Keratinocyte (primary cell): ENCODE measurements around the gene SND1. TPM values are rescaled to one million over a fixed set of nuclear protein-coding genes. Genes with fewer than 3 reads are reported as not detected.

Source experiments
- DNase-seq: peaks from one replicate; pipeline ENCODE4 v3.0.0-alpha.2; 2011; ENCODE audit warnings: low read depth, missing footprints, low spot score
- FAIRE-seq: peaks from 2 replicates; lab custom pipeline; 2011; peaks lifted over from hg19 to GRCh38; lab: Jason Lieb, UNC
- H2AFZ ChIP-seq: 2 replicates; pipeline ENCODE4 v1.6.0; 2012; ENCODE audit warnings: low read length, control low read depth, inconsistent platforms; ENCODE audit not compliant: control insufficient read depth
- H3K27ac ChIP-seq: 2 replicates; pipeline ENCODE4 v1.5.1; 2011; ENCODE audit warnings: low read length; ENCODE audit not compliant: control insufficient read depth, insufficient read depth
- H3K27me3 ChIP-seq: 3 replicates; pipeline ENCODE4 v1.6.0; 2011; ENCODE audit warnings: low read length; ENCODE audit not compliant: control insufficient read depth, insufficient read depth; ENCODE audit errors: extremely low read depth
- H3K36me3 ChIP-seq, 2 experiments: 2 replicates in 1 of 2; 3 replicates in 1 of 2; pipeline ENCODE4 v1.5.1; 2011; ENCODE audit warnings: low read length in 2 of 2, mild to moderate bottlenecking in 1 of 2; ENCODE audit not compliant: control insufficient read depth in 2 of 2, insufficient read depth in 2 of 2; ENCODE audit errors: extremely low read depth in 1 of 2
- H3K4me1 ChIP-seq: 3 replicates; pipeline ENCODE4 v1.5.1; 2011; ENCODE audit warnings: low read length; ENCODE audit not compliant: control insufficient read depth, insufficient read depth; ENCODE audit errors: extremely low read depth
- H3K4me2 ChIP-seq: 3 replicates; pipeline ENCODE4 v1.6.0; 2011; ENCODE audit warnings: low read depth, low read length; ENCODE audit not compliant: control insufficient read depth, insufficient read depth; ENCODE audit errors: extremely low read depth
- H3K4me3 ChIP-seq, 3 experiments: fragments of 200-600 bp in 1 of 3; sonication (generic) in 1 of 3; 2 replicates in 2 of 3; 3 replicates in 1 of 3; pipeline ENCODE4 v1.5.1; 2011 to 2016; ENCODE audit warnings: low read length in 3 of 3, mild to moderate bottlenecking in 3 of 3, control low read depth in 2 of 3, inconsistent platforms in 1 of 3, low read depth in 1 of 3, mixed read lengths in 1 of 3, mixed run types in 1 of 3, moderate library complexity in 1 of 3; ENCODE audit not compliant: control insufficient read depth in 2 of 3, insufficient read depth in 2 of 3; ENCODE audit errors: extremely low read depth in 1 of 3
- H3K79me2 ChIP-seq: 2 replicates; pipeline ENCODE4 v1.6.0; 2012; ENCODE audit warnings: low read length; ENCODE audit not compliant: control insufficient read depth, insufficient read depth
- H3K9ac ChIP-seq: 3 replicates; pipeline ENCODE4 v1.6.0; 2011; ENCODE audit warnings: low read length; ENCODE audit not compliant: control insufficient read depth, insufficient read depth; ENCODE audit errors: extremely low read depth
- H3K9me1 ChIP-seq: 3 replicates; pipeline ENCODE4 v1.6.0; 2011; ENCODE audit warnings: low read length; ENCODE audit not compliant: control insufficient read depth, insufficient read depth; ENCODE audit errors: extremely low read depth
- H3K9me3 ChIP-seq: 2 replicates; pipeline ENCODE4 v1.5.1; 2012; ENCODE audit warnings: low read depth, low read length; ENCODE audit not compliant: control insufficient read depth
- H4K20me1 ChIP-seq: 3 replicates; pipeline ENCODE4 v1.6.0; 2011; ENCODE audit warnings: low read length; ENCODE audit not compliant: control insufficient read depth, insufficient read depth; ENCODE audit errors: extremely low read depth
- EZH2 ChIP-seq: IDR thresholded peaks from one replicate; pipeline ENCODE4 v1.6.1; 2012; ENCODE audit warnings: inconsistent platforms, mild to moderate bottlenecking, low read length, moderate library complexity
- dilution Hi-C: fragments of 300-500 bp; cut with MboI; formaldehyde crosslinking; loops from one replicate; pipeline ENCODE4 v1.7.0; 2020; ENCODE audit warnings: low sequenced_read_pairs; ENCODE audit not compliant: extremely low pct_ligation_motif_present
- polyA plus RNA-seq, 5 experiments: library from polyadenylated mRNA; depleted of rRNA in 3 of 5; stranded (reverse) in 3 of 5; stranded (forward) in 1 of 5; unstranded in 1 of 5; fragments of >200 nt; gene quantifications; 1 replicate in 1 of 5; 2 replicates in 3 of 5; 3 replicates in 1 of 5; pipeline versions ENCODE4 v1.2.1 to v1.2.3, GENCODE V29; 2011 to 2012; ENCODE audit warnings: missing spikeins in 2 of 5, low read depth in 1 of 5, low replicate concordance in 1 of 5
- TF ChIP-seq, protein P1 (sequence below), 3 experiments: IDR thresholded peaks in 1 of 3; conservative IDR thresholded peaks in 1 of 3; optimal IDR thresholded peaks in 1 of 3; 2 replicates in 2 of 3; 3 replicates in 1 of 3; pipeline versions ENCODE3 to v1.5.1; 2011; ENCODE audit warnings: low read length in 3 of 3, mild to moderate bottlenecking in 3 of 3, moderate library complexity in 2 of 3, control low read depth in 1 of 3, inconsistent platforms in 1 of 3; ENCODE audit not compliant: insufficient read depth in 2 of 3; ENCODE audit errors: extremely low read depth in 1 of 3

SND1 gene
- polyA plus RNA-seq, 1 donor (not counting 4 experiments of a cell fraction or from before 2014, with no cell fraction given), result 140 TPM

DNA sequence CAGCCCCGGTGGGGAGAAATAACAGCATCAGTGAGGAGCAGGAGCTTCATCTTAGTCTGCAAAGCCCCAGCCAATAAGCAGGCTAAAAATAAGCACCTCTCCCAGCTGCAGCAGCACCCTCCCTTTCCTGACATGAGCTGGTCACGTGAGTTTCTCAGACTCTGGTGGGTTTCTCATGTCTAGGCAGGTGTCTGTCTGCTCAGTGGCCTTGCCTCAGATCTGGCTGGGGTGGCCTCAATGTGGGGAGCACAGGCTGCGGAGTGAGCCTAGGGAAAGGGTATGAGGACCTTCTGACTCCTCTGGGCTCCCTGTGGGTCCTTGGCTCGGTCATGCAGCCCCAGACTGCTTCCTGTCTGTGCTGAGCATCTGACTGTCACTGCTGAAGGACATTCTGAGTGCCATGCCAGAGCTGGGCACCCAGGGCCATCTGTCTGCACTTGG, 460.8 kb downstream of the SND1 start:
- FAIRE-seq, result no peak
- Histone ChIP-seq H3K36me3 (no peaks in the 10 kb centered on the region), H3K4me2 (no peak overlapping the region), H2AFZ (no peak overlapping the region), H3K9me3 (no peaks in the 10 kb centered on the region), H3K9me1 (no peaks in the 10 kb centered on the region), H3K4me1 (peaks cover 15% of the 10 kb centered on the region), H3K79me2 (no peaks in the 10 kb centered on the region), H4K20me1 (no peaks in the 10 kb centered on the region), H3K4me3 (no peak overlapping the region), H3K27me3 (no peaks in the 10 kb centered on the region), H3K9ac (no peak overlapping the region), H3K27ac (no peak overlapping the region)
- TF ChIP-seq, protein P1, sequence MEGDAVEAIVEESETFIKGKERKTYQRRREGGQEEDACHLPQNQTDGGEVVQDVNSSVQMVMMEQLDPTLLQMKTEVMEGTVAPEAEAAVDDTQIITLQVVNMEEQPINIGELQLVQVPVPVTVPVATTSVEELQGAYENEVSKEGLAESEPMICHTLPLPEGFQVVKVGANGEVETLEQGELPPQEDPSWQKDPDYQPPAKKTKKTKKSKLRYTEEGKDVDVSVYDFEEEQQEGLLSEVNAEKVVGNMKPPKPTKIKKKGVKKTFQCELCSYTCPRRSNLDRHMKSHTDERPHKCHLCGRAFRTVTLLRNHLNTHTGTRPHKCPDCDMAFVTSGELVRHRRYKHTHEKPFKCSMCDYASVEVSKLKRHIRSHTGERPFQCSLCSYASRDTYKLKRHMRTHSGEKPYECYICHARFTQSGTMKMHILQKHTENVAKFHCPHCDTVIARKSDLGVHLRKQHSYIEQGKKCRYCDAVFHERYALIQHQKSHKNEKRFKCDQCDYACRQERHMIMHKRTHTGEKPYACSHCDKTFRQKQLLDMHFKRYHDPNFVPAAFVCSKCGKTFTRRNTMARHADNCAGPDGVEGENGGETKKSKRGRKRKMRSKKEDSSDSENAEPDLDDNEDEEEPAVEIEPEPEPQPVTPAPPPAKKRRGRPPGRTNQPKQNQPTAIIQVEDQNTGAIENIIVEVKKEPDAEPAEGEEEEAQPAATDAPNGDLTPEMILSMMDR (optimal IDR thresholded peaks at IDR 0.05 in 1 of 3, IDR thresholded peaks at IDR 0.05 in 1 of 3, conservative IDR thresholded peaks at IDR 0.05 in 1 of 3; ENCODE audit: extremely low read depth in 1 of 3, insufficient read depth in 2 of 3, low read length in 3 of 3), result no peak
- no peak for TF ChIP-seq EZH2
- dilution Hi-C loops, result no loop called here
- no peak for DNase-seq

GRCh38 chr7:128113839-128114238, 461.8 kb downstream of the SND1 start:
- dilution Hi-C loops, result no loop called here

More at GRCh38 chr7:128113839-128114238, 461.8 kb downstream of the SND1 start:
- Histone ChIP-seq H3K36me3 (no peaks in the 10 kb centered on the region), H3K27me3 (no peaks in the 10 kb centered on the region), H4K20me1 (no peaks in the 10 kb centered on the region), H3K27ac (no peak overlapping the region), H3K4me1 (peaks cover 15% of the 10 kb centered on the region), H3K4me3 (no peak overlapping the region), H2AFZ (no peak overlapping the region), H3K4me2 (no peak overlapping the region), H3K79me2 (no peaks in the 10 kb centered on the region), H3K9me1 (no peaks in the 10 kb centered on the region), H3K9me3 (no peaks in the 10 kb centered on the region), H3K9ac (no peak overlapping the region)
- no peak for TF ChIP-seq EZH2
- TF ChIP-seq, protein P1 (optimal IDR thresholded peaks at IDR 0.05 in 1 of 3, IDR thresholded peaks at IDR 0.05 in 1 of 3, conservative IDR thresholded peaks at IDR 0.05 in 1 of 3; ENCODE audit: extremely low read depth in 1 of 3, insufficient read depth in 2 of 3, low read length in 3 of 3), result no peak
- FAIRE-seq (no peak), DNase-seq (no peak)
